PC-3 (cell line): Measurements from ENCODE around the gene SLC25A18. TPM values are rescaled to one million over a fixed set of nuclear protein-coding genes. Genes with fewer than 3 reads are reported as not detected.

Experiments used
- ATAC-seq: fragments of 200-7000 bp; cut with Tn5 transposase; 2 replicates; pipeline ENCODE4 v1.9.1; 2020; ENCODE audit warnings: mild to moderate bottlenecking, moderate library complexity
- BruUV-seq: library from RNA; stranded (reverse); fragments of 400-500 nt; replicated peaks from 2 replicates; lab custom pipeline; 2021; lab: Mats Ljungman, UMichigan
- CTCF ChIA-PET: fragments of 300-600 bp; sonication (Branson Sonifier 250); formaldehyde crosslinking; loops from one replicate; lab custom pipeline; 2022; ENCODE audit warnings: antibody characterized with exemption; lab: Charles Lee
- POLR2A ChIA-PET: fragments of 300-600 bp; sonication (Branson Sonifier 250); formaldehyde crosslinking; loops from one replicate; lab custom pipeline; 2022; ENCODE audit warnings: antibody characterized with exemption; ENCODE audit not compliant: unreplicated experiment; lab: Charles Lee
- DNase-seq: peaks from one replicate; pipeline ENCODE4 v3.0.0-alpha.2; 2015
- H2AFZ ChIP-seq: fragments of 300-600 bp; sonication (generic); 2 replicates; pipeline ENCODE4 v1.6.0; 2016; ENCODE audit warnings: antibody characterized with exemption, low read length
- H3F3A ChIP-seq: fragments of 300-600 bp; sonication (generic); one replicate; pipeline ENCODE4 v1.6.0; 2017; ENCODE audit warnings: antibody characterized with exemption, low read length, control low read depth, mild to moderate bottlenecking; ENCODE audit not compliant: unreplicated experiment
- H3K27ac ChIP-seq: fragments of 300-600 bp; sonication (generic); 2 replicates; pipeline ENCODE4 v1.5.1; 2016; ENCODE audit warnings: mild to moderate bottlenecking, low read length
- H3K27me3 ChIP-seq: fragments of 300-600 bp; sonication (generic); 2 replicates; pipeline ENCODE4 v1.6.1; 2016; ENCODE audit warnings: low read length, mixed read lengths
- H3K36me3 ChIP-seq: fragments of 300-600 bp; sonication (generic); 2 replicates; pipeline ENCODE4 v1.6.1; 2016; ENCODE audit warnings: low read depth, mixed run types, low read length, mixed read lengths
- H3K4me1 ChIP-seq: fragments of 300-600 bp; sonication (generic); 2 replicates; pipeline ENCODE4 v1.5.1; 2016; ENCODE audit warnings: low read length; ENCODE audit not compliant: insufficient read depth
- H3K4me2 ChIP-seq: fragments of 300-600 bp; sonication (generic); 2 replicates; pipeline ENCODE4 v1.6.0; 2016; ENCODE audit warnings: low read length
- H3K4me3 ChIP-seq: fragments of 300-600 bp; sonication (generic); 2 replicates; pipeline ENCODE4 v1.5.1; 2016; ENCODE audit warnings: mild to moderate bottlenecking, low read length, mixed read lengths
- H3K79me2 ChIP-seq: fragments of 300-600 bp; sonication (generic); 2 replicates; pipeline ENCODE4 v1.6.1; 2017; ENCODE audit warnings: low read length, mixed read lengths
- H3K9ac ChIP-seq: fragments of 300-600 bp; sonication (generic); 2 replicates; pipeline ENCODE4 v1.6.0; 2016; ENCODE audit warnings: mild to moderate bottlenecking, low read length
- H3K9me2 ChIP-seq: fragments of 300-600 bp; sonication (generic); replicated peaks from 2 replicates; pipeline ENCODE4 v1.6.1; 2016; ENCODE audit warnings: mixed run types, low read length, mixed read lengths
- H3K9me3 ChIP-seq: fragments of 300-600 bp; sonication (generic); 2 replicates; pipeline ENCODE4 v1.6.1; 2016; ENCODE audit warnings: low read length, mixed read lengths
- H4K20me1 ChIP-seq: fragments of 300-600 bp; sonication (generic); 2 replicates; pipeline ENCODE4 v1.6.1; 2016; ENCODE audit warnings: low read length, mixed read lengths
- EZH2 ChIP-seq: fragments of 300-600 bp; sonication (generic); IDR thresholded peaks from one replicate; pipeline ENCODE4 v1.6.1; 2017; ENCODE audit warnings: antibody characterized with exemption, mild to moderate bottlenecking, low read length; ENCODE audit not compliant: unreplicated experiment
- EZH2phosphoT487 ChIP-seq: fragments of 300-600 bp; sonication (generic); IDR thresholded peaks from 2 replicates; pipeline ENCODE4 v1.6.1; 2018; ENCODE audit warnings: mild to moderate bottlenecking, antibody characterized with exemption, low read length, borderline replicate concordance
- intact Hi-C: fragments of 100-400 bp; cut with micrococcal nuclease; formaldehyde crosslinking; loops from 2 replicates; pipeline ENCODE4 v1.9.0; 2023
- total RNA-seq: library from RNA; depleted of rRNA; stranded (reverse); fragments of >200 nt; gene quantifications from 2 replicates; pipeline ENCODE4 v1.2.3, GENCODE V29; 2014
- TF ChIP-seq, protein P1 (sequence below): fragments of 300-600 bp; sonication (generic); conservative IDR thresholded peaks from 2 replicates; pipeline ENCODE4 v1.5.1; 2017; ENCODE audit warnings: antibody characterized with exemption, low read depth, mild to moderate bottlenecking, low read length

SLC25A18 gene
- total RNA-seq, 1 experiment from 2014 or later = 0.22 TPM

DNA sequence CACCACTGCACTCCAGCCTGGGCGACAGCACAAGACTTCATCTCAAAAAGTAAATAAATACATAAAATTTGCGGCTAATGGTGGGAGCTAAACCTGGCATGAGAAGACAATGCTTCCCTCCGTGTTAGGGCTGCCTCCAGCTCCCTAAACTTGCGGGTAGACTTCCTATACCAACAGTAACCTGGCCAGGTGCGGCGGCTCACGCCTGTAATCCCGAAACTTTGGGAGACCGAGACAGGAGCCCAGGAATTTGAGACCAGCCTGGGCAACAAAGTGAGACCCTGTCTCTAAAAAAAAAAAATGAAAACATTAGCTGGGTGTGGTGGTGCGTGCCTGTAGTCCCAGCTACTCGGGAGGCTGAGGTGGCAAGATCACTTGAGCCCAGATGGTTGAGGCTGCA is 25.3 kb downstream of the SLC25A18 start:
- no peaks in the 10 kb centered on the region for H3K79me2 ChIP-seq
- ATAC-seq (no peak), DNase-seq (no peak)
- H3K36me3 ChIP-seq = peaks cover 5% of the 10 kb centered on the region
- ChIA-PET CTCF (interaction anchor here (1.3 kb wide), 1 partner anchor 30 kb away, joined by 7 read pairs; no protein-coding TSS in a partner anchor), POLR2A (no interaction called here)
- H3K9ac ChIP-seq = no peak overlapping the region
- no peaks in the 10 kb centered on the region for H3K27me3 ChIP-seq
- intact Hi-C loops = no loop called here
- H3K4me3 ChIP-seq = no peak overlapping the region
- no peak overlapping the region for H3K27ac ChIP-seq
- BruUV-seq = no TSS peak
- H3K9me2 ChIP-seq = no peaks in the 10 kb centered on the region
- no peaks in the 10 kb centered on the region for H3F3A ChIP-seq
- no peaks in the 10 kb centered on the region for H4K20me1 ChIP-seq
- H3K4me2 ChIP-seq = no peak overlapping the region
- H3K4me1 ChIP-seq = no peaks in the 10 kb centered on the region
- no peaks in the 10 kb centered on the region for H3K9me3 ChIP-seq
- TF ChIP-seq, protein P1, sequence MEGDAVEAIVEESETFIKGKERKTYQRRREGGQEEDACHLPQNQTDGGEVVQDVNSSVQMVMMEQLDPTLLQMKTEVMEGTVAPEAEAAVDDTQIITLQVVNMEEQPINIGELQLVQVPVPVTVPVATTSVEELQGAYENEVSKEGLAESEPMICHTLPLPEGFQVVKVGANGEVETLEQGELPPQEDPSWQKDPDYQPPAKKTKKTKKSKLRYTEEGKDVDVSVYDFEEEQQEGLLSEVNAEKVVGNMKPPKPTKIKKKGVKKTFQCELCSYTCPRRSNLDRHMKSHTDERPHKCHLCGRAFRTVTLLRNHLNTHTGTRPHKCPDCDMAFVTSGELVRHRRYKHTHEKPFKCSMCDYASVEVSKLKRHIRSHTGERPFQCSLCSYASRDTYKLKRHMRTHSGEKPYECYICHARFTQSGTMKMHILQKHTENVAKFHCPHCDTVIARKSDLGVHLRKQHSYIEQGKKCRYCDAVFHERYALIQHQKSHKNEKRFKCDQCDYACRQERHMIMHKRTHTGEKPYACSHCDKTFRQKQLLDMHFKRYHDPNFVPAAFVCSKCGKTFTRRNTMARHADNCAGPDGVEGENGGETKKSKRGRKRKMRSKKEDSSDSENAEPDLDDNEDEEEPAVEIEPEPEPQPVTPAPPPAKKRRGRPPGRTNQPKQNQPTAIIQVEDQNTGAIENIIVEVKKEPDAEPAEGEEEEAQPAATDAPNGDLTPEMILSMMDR = no peak
- TF ChIP-seq EZH2 = no peak
- TF ChIP-seq EZH2phosphoT487 = no peak
- no peak overlapping the region for H2AFZ ChIP-seq

DNA sequence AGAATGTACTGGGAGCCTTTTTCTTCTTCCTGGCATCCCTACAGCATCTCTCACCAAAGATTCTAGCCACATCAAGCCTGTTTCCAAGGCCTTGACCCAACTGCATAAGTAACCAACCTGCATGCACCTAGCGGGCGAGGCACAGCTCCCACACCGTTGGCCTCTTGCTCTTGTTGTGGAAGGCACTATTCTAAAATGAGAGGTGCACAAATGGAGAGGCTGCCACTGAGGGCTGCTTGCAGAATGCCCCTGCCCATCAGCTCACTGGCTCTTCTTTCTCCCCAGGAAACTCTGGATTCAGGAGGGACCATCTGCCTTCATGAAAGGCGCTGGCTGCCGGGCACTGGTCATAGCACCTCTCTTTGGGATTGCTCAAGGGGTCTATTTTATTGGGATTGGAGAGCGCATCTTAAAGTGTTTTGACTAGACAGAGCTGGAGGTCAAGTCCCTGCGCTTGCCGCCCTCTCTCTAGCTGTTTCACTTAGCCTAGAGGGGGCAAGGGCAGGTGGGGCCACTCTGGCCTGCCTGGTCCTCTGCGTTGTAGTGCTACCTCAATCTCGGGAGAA is 26.6 kb downstream of the SLC25A18 start:
- Histone ChIP-seq H3K9me3 (no peaks in the 10 kb centered on the region), H3K36me3 (peaks cover 12% of the 10 kb centered on the region), H3K4me3 (no peak overlapping the region), H3F3A (no peaks in the 10 kb centered on the region), H3K27ac (no peak overlapping the region), H4K20me1 (no peaks in the 10 kb centered on the region), H3K79me2 (no peaks in the 10 kb centered on the region), H3K27me3 (no peaks in the 10 kb centered on the region), H3K9ac (no peak overlapping the region), H3K4me2 (no peak overlapping the region), H2AFZ (no peak overlapping the region), H3K4me1 (no peaks in the 10 kb centered on the region), H3K9me2 (no peaks in the 10 kb centered on the region)
- TSS peak; percentile 12 for BruUV-seq
- ATAC-seq = no peak
- TF ChIP-seq, protein P1 = no peak
- TF ChIP-seq EZH2phosphoT487 = no peak
- intact Hi-C loops = no loop called here
- DNase-seq = no peak
- ChIA-PET POLR2A (no interaction called here), CTCF (no interaction called here)

DNA sequence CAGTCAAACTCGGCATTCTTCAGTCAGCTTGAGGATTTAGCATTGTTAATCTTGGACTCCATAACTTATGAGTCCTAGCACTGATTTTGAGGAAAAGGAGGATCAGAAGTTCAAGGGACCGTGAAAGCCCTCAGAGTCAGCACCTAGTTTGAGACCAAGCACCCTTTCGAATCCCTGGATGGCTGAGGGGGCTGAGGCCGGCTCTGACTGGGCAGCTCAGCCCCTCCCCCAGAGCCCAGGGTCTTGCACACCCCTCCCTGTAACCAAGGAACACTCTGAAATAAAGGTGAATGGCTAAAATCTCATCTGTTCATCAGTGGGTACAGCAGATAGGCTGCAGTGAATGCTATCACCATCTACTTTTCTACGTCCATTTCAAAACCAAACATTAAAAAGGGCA is 27.3 kb downstream of the SLC25A18 start:
- H3K9me2 ChIP-seq = no peaks in the 10 kb centered on the region
- peaks cover 12% of the 10 kb centered on the region for H3K36me3 ChIP-seq
- ChIA-PET CTCF (no interaction called here), POLR2A (no interaction called here)
- intact Hi-C loops = no loop called here
- no peak overlapping the region for H3K9ac ChIP-seq
- H3F3A ChIP-seq = no peaks in the 10 kb centered on the region
- H3K9me3 ChIP-seq = no peaks in the 10 kb centered on the region
- no peak overlapping the region for H3K4me2 ChIP-seq
- ATAC-seq (no peak), DNase-seq (no peak)
- H3K4me3 ChIP-seq = no peak overlapping the region
- H3K27me3 ChIP-seq = no peaks in the 10 kb centered on the region
- H3K27ac ChIP-seq = no peak overlapping the region
- no peaks in the 10 kb centered on the region for H4K20me1 ChIP-seq
- no peak overlapping the region for H2AFZ ChIP-seq
- TF ChIP-seq, protein P1 = no peak
- no peak for TF ChIP-seq EZH2phosphoT487
- no peak for TF ChIP-seq EZH2
- H3K79me2 ChIP-seq = no peaks in the 10 kb centered on the region
- BruUV-seq = no TSS peak
- no peaks in the 10 kb centered on the region for H3K4me1 ChIP-seq
